PC-3 (cell line): ENCODE data around the gene SLC35F3. TPM values are rescaled to one million over a fixed set of nuclear protein-coding genes. Genes with fewer than 3 reads are reported as not detected.

Source experiments
- ATAC-seq: fragments of 200-7000 bp; cut with Tn5 transposase; 2 replicates; pipeline ENCODE4 v1.9.1; 2020; ENCODE audit warnings: mild to moderate bottlenecking, moderate library complexity
- BruUV-seq: library from RNA; stranded (reverse); fragments of 400-500 nt; replicated peaks from 2 replicates; lab custom pipeline; 2021; lab: Mats Ljungman, UMichigan
- CTCF ChIA-PET: fragments of 300-600 bp; sonication (Branson Sonifier 250); formaldehyde crosslinking; loops from one replicate; lab custom pipeline; 2022; ENCODE audit warnings: antibody characterized with exemption; lab: Charles Lee
- POLR2A ChIA-PET: fragments of 300-600 bp; sonication (Branson Sonifier 250); formaldehyde crosslinking; loops from one replicate; lab custom pipeline; 2022; ENCODE audit warnings: antibody characterized with exemption; ENCODE audit not compliant: unreplicated experiment; lab: Charles Lee
- DNase-seq: peaks from one replicate; pipeline ENCODE4 v3.0.0-alpha.2; 2015
- H2AFZ ChIP-seq: fragments of 300-600 bp; sonication (generic); 2 replicates; pipeline ENCODE4 v1.6.0; 2016; ENCODE audit warnings: antibody characterized with exemption, low read length
- H3F3A ChIP-seq: fragments of 300-600 bp; sonication (generic); one replicate; pipeline ENCODE4 v1.6.0; 2017; ENCODE audit warnings: antibody characterized with exemption, low read length, control low read depth, mild to moderate bottlenecking; ENCODE audit not compliant: unreplicated experiment
- H3K27ac ChIP-seq: fragments of 300-600 bp; sonication (generic); 2 replicates; pipeline ENCODE4 v1.5.1; 2016; ENCODE audit warnings: mild to moderate bottlenecking, low read length
- H3K27me3 ChIP-seq: fragments of 300-600 bp; sonication (generic); 2 replicates; pipeline ENCODE4 v1.6.1; 2016; ENCODE audit warnings: low read length, mixed read lengths
- H3K36me3 ChIP-seq: fragments of 300-600 bp; sonication (generic); 2 replicates; pipeline ENCODE4 v1.6.1; 2016; ENCODE audit warnings: low read depth, mixed run types, low read length, mixed read lengths
- H3K4me1 ChIP-seq: fragments of 300-600 bp; sonication (generic); 2 replicates; pipeline ENCODE4 v1.5.1; 2016; ENCODE audit warnings: low read length; ENCODE audit not compliant: insufficient read depth
- H3K4me2 ChIP-seq: fragments of 300-600 bp; sonication (generic); 2 replicates; pipeline ENCODE4 v1.6.0; 2016; ENCODE audit warnings: low read length
- H3K4me3 ChIP-seq: fragments of 300-600 bp; sonication (generic); 2 replicates; pipeline ENCODE4 v1.5.1; 2016; ENCODE audit warnings: mild to moderate bottlenecking, low read length, mixed read lengths
- H3K79me2 ChIP-seq: fragments of 300-600 bp; sonication (generic); 2 replicates; pipeline ENCODE4 v1.6.1; 2017; ENCODE audit warnings: low read length, mixed read lengths
- H3K9ac ChIP-seq: fragments of 300-600 bp; sonication (generic); 2 replicates; pipeline ENCODE4 v1.6.0; 2016; ENCODE audit warnings: mild to moderate bottlenecking, low read length
- H3K9me2 ChIP-seq: fragments of 300-600 bp; sonication (generic); replicated peaks from 2 replicates; pipeline ENCODE4 v1.6.1; 2016; ENCODE audit warnings: mixed run types, low read length, mixed read lengths
- H3K9me3 ChIP-seq: fragments of 300-600 bp; sonication (generic); 2 replicates; pipeline ENCODE4 v1.6.1; 2016; ENCODE audit warnings: low read length, mixed read lengths
- H4K20me1 ChIP-seq: fragments of 300-600 bp; sonication (generic); 2 replicates; pipeline ENCODE4 v1.6.1; 2016; ENCODE audit warnings: low read length, mixed read lengths
- CTCF ChIP-seq: fragments of 300-600 bp; sonication (generic); conservative IDR thresholded peaks from 2 replicates; pipeline ENCODE4 v1.5.1; 2017; ENCODE audit warnings: antibody characterized with exemption, low read depth, mild to moderate bottlenecking, low read length
- EZH2 ChIP-seq: fragments of 300-600 bp; sonication (generic); IDR thresholded peaks from one replicate; pipeline ENCODE4 v1.6.1; 2017; ENCODE audit warnings: antibody characterized with exemption, mild to moderate bottlenecking, low read length; ENCODE audit not compliant: unreplicated experiment
- EZH2phosphoT487 ChIP-seq: fragments of 300-600 bp; sonication (generic); IDR thresholded peaks from 2 replicates; pipeline ENCODE4 v1.6.1; 2018; ENCODE audit warnings: mild to moderate bottlenecking, antibody characterized with exemption, low read length, borderline replicate concordance
- intact Hi-C: fragments of 100-400 bp; cut with micrococcal nuclease; formaldehyde crosslinking; loops from 2 replicates; pipeline ENCODE4 v1.9.0; 2023
- total RNA-seq: library from RNA; depleted of rRNA; stranded (reverse); fragments of >200 nt; gene quantifications from 2 replicates; pipeline ENCODE4 v1.2.3, GENCODE V29; 2014

SLC35F3 gene
- total RNA-seq, 1 experiment from 2014 or later: 17.7 TPM

GRCh38 chr1:233945573-233945972 lies 41.1 kb downstream of the SLC35F3 start:
- POLR2A ChIA-PET: no interaction called here
- H3K27ac ChIP-seq: peak overlapping the region; percentile 28

DNA sequence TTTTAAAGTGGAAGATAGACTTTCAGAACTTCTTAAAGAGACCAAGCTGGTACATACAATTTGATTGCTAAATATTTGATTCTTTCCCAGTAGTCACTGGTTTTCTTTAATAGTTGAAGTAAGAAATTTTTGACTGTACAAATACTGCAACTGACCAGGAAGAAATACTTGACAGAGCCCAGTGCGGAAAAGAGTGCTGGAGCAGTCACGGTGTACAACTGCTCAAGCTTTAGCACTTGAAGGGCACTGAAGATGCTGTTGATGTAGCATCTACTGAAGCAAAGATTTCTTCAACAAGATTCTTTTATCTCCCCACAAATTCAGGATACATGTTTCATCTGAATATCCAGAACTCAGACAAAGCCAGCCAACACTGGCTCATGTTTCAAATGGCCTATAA lies 41.5 kb downstream of the SLC35F3 start:
- no peaks in the 10 kb centered on the region for H3F3A ChIP-seq
- peaks cover 10% of the 10 kb centered on the region for H3K36me3 ChIP-seq
- POLR2A ChIA-PET: no interaction called here
- H3K4me2 ChIP-seq: peak overlapping the region; percentile 14
- no TSS peak for BruUV-seq
- H3K4me1 ChIP-seq: peaks cover 9% of the 10 kb centered on the region; the same call in 1 of the 2 replicates
- H3K27ac ChIP-seq: peak overlapping the region; percentile 28
- H3K9me3 ChIP-seq: no peaks in the 10 kb centered on the region
- DNase-seq (no peak), ATAC-seq (no peak)
- H3K9me2 ChIP-seq: no peaks in the 10 kb centered on the region
- H3K9ac ChIP-seq: no peak overlapping the region
- intact Hi-C loops: no loop called here
- CTCF ChIA-PET: no interaction called here
- H3K79me2 ChIP-seq: peaks cover 21% of the 10 kb centered on the region; the same call in 1 of the 2 replicates
- H3K4me3 ChIP-seq: no peak overlapping the region
- H3K27me3 ChIP-seq: no peaks in the 10 kb centered on the region
- no peaks in the 10 kb centered on the region for H4K20me1 ChIP-seq
- H2AFZ ChIP-seq: no peak overlapping the region
- TF ChIP-seq EZH2: no peak
- no peak for TF ChIP-seq EZH2phosphoT487
- no peak for TF ChIP-seq CTCF

More at GRCh38 chr1:233945573-233945972, 41.1 kb downstream of the SLC35F3 start:
- Histone ChIP-seq H3K9ac (no peak overlapping the region), H3K4me3 (no peak overlapping the region), H3K9me2 (no peaks in the 10 kb centered on the region), H3K4me1 (peaks cover 9% of the 10 kb centered on the region; the same call in 1 of the 2 replicates), H4K20me1 (no peaks in the 10 kb centered on the region), H3K36me3 (peaks cover 7% of the 10 kb centered on the region; the same call in 1 of the 2 replicates), H3K9me3 (no peaks in the 10 kb centered on the region), H3K4me2 (peak overlapping the region; percentile 14), H3K79me2 (peaks cover 21% of the 10 kb centered on the region; the same call in 1 of the 2 replicates), H2AFZ (no peak overlapping the region), H3F3A (no peaks in the 10 kb centered on the region), H3K27me3 (no peaks in the 10 kb centered on the region)
- BruUV-seq: no TSS peak
- no peak for TF ChIP-seq EZH2
- TF ChIP-seq CTCF: no peak
- no peak for TF ChIP-seq EZH2phosphoT487
- CTCF ChIA-PET: no interaction called here
- intact Hi-C loops: no loop called here
- peak; percentile 75 for DNase-seq
- peak; percentile 80 for ATAC-seq

GRCh38 chr1:233946724-233947123 lies 42.2 kb downstream of the SLC35F3 start:
- H3K4me1 ChIP-seq: peaks cover 9% of the 10 kb centered on the region; the same call in 1 of the 2 replicates
- no peaks in the 10 kb centered on the region for H4K20me1 ChIP-seq
- no peak for DNase-seq
- intact Hi-C loops: no loop called here
- H3K79me2 ChIP-seq: peaks cover 21% of the 10 kb centered on the region; the same call in 1 of the 2 replicates
- no peak overlapping the region for H3K27ac ChIP-seq
- H3K9ac ChIP-seq: no peak overlapping the region
- CTCF ChIA-PET: no interaction called here
- peaks cover 16% of the 10 kb centered on the region; the same call in 1 of the 2 replicates for H3K36me3 ChIP-seq
- H3K4me3 ChIP-seq: no peak overlapping the region
- no peaks in the 10 kb centered on the region for H3K9me3 ChIP-seq
- no TSS peak for BruUV-seq
- H3K9me2 ChIP-seq: no peaks in the 10 kb centered on the region
- H3K4me2 ChIP-seq: no peak overlapping the region
- H3K27me3 ChIP-seq: no peaks in the 10 kb centered on the region
- no peaks in the 10 kb centered on the region for H3F3A ChIP-seq
- POLR2A ChIA-PET: no interaction called here
- no peak for ATAC-seq
- no peak for TF ChIP-seq CTCF
- no peak for TF ChIP-seq EZH2phosphoT487
- no peak for TF ChIP-seq EZH2
- H2AFZ ChIP-seq: no peak overlapping the region
